Activated T-cell treated with anti-CD3 and anti-CD28 coated beads for 4 hours (primary cell): ENCODE data around the gene ATP5F1A.
"Not testable (repeated sequence)": the region's sequence is repeated elsewhere in the genome, so short reads cannot be mapped to it uniquely, and the experiment has no call there.

ENCODE experiments used
- DNase-seq: peaks from one replicate; pipeline ENCODE4 v3.0.0-alpha.2; 2020

The ATP5F1A gene

GRCh38 chr18:46097801-46098615 is at the start of gene ATP5F1A:
TSS of gene ATP5F1A (minus strand) at chr18:46098296. CDS start at chr18:46098231, 65 bp downstream.
- peak; percentile 78 for DNase-seq

- no peak for DNase-seq
These were observed 43.1 kb upstream of the ATP5F1A start for GRCh38 chr18:46141199-46141598.

GRCh38 chr18:46140173-46140572 is 42.1 kb upstream of the ATP5F1A start:
- no peak for DNase-seq

- DNase-seq: no peak
These were observed 37.0 kb upstream of the ATP5F1A start for GRCh38 chr18:46134920-46135675.

GRCh38 chr18:46133534-46133933 is 35.4 kb upstream of the ATP5F1A start:
- DNase-seq: no peak

- DNase-seq: not testable (repeated sequence)
These were observed 32.5 kb upstream of the ATP5F1A start for GRCh38 chr18:46130549-46130948.

GRCh38 chr18:46130061-46130460 is 32.0 kb upstream of the ATP5F1A start:
- DNase-seq: no peak

- not testable (repeated sequence) for DNase-seq
These were observed 28.5 kb upstream of the ATP5F1A start for GRCh38 chr18:46126625-46127024.

- no peak for DNase-seq
These were observed 15.7 kb upstream of the ATP5F1A start for GRCh38 chr18:46113751-46114150.

GRCh38 chr18:46110406-46110805 is 12.3 kb upstream of the ATP5F1A start:
- no peak for DNase-seq

GRCh38 chr18:46109386-46109785 is 11.3 kb upstream of the ATP5F1A start:
- DNase-seq: no peak

GRCh38 chr18:46104128-46104911 is 6.2 kb upstream of the ATP5F1A start, which contains the start of gene HAUS1:
TSS of gene HAUS1 (plus strand) at chr18:46104385. CDS start at chr18:46104412, 27 bp downstream.
- peak; percentile 82 for DNase-seq

- no peak for DNase-seq
These were observed 1.4 kb upstream of the ATP5F1A start for GRCh38 chr18:46099463-46099862.

GRCh38 chr18:46098616-46098933 is 479 bp upstream of the ATP5F1A start:
- no peak for DNase-seq

GRCh38 chr18:46097431-46097800 is 680 bp downstream of the ATP5F1A start:
- no peak for DNase-seq

- DNase-seq: no peak
These were observed 1.3 kb downstream of the ATP5F1A start for GRCh38 chr18:46096651-46097300.

GRCh38 chr18:46095532-46095931 is 2.6 kb downstream of the ATP5F1A start:
- DNase-seq: no peak

GRCh38 chr18:46088501-46088900 is 9.6 kb downstream of the ATP5F1A start:
- DNase-seq: not testable (repeated sequence)

GRCh38 chr18:46084431-46084830 is 13.7 kb downstream of the ATP5F1A start:
- no peak for DNase-seq

GRCh38 chr18:46080156-46080555 is 17.9 kb downstream of the ATP5F1A start:
- DNase-seq: no peak

- DNase-seq: no peak
These were observed 18.8 kb downstream of the ATP5F1A start for GRCh38 chr18:46079336-46079735.

GRCh38 chr18:46073474-46074331 is 24.4 kb downstream of the ATP5F1A start:
- peak; percentile 67 for DNase-seq
